ENCODE data around the gene SLC10A6.

DNA sequence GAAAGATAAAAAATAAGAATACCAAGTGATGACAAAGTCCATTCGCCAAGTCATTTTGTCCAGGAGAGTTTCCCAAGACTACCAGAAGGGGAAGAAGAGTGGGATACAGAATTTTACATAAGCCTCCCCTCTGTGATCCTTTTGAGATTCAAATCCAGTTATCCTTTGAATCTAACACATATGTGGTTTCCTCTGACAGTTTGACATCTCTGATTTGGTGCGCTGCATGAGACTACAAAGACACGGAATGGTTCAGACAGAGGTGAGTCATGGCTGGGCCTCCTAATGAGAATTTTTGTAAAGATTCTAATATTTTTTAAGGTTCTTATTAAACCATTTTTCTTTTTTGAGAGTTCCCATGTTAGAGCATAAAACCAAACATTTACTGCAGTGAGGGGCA, 38.3 kb downstream of the SLC10A6 start:
- no peak for TF ChIP-seq EZH2phosphoT487 (conservative IDR thresholded peaks at IDR 0.05; ENCODE audit: low read length)
- TF ChIP-seq, protein P1, sequence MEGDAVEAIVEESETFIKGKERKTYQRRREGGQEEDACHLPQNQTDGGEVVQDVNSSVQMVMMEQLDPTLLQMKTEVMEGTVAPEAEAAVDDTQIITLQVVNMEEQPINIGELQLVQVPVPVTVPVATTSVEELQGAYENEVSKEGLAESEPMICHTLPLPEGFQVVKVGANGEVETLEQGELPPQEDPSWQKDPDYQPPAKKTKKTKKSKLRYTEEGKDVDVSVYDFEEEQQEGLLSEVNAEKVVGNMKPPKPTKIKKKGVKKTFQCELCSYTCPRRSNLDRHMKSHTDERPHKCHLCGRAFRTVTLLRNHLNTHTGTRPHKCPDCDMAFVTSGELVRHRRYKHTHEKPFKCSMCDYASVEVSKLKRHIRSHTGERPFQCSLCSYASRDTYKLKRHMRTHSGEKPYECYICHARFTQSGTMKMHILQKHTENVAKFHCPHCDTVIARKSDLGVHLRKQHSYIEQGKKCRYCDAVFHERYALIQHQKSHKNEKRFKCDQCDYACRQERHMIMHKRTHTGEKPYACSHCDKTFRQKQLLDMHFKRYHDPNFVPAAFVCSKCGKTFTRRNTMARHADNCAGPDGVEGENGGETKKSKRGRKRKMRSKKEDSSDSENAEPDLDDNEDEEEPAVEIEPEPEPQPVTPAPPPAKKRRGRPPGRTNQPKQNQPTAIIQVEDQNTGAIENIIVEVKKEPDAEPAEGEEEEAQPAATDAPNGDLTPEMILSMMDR (IDR thresholded peaks at IDR 0.05; ENCODE audit: insufficient read depth, low read length, poor library complexity, severe bottlenecking), result no peak
